Measurements from ENCODE around the gene SQSTM1. TPM values are rescaled to one million over a fixed set of nuclear protein-coding genes. Genes with fewer than 3 reads are reported as not detected.
A peak's percentile ranks its signal among the peaks of the same experiment; 100 is the strongest.

Gene SQSTM1
- total RNA-seq, 1 experiment from 2014 or later = 715 TPM

GRCh38 chr5:179828756-179829421 lies 8.2 kb downstream of the SQSTM1 start:
- no peak overlapping the region for H2AFZ ChIP-seq
- POLR2A ChIA-PET (ENCODE audit: unreplicated experiment) = no interaction called here
- peaks cover 90% of the 10 kb centered on the region for H3K36me3 ChIP-seq (ENCODE audit: low read depth)
- H3K27ac ChIP-seq = peak overlapping the region; percentile 43; the same call in 1 of the 2 replicates
- no peak overlapping the region for H3K4me3 ChIP-seq
- TF ChIP-seq CTCF (conservative IDR thresholded peaks at IDR 0.05) (no peak), EZH2 (IDR thresholded peaks at IDR 0.05; ENCODE audit: low read depth) (no peak)
- peaks cover 81% of the 10 kb centered on the region for H3K79me2 ChIP-seq (ENCODE audit: low read depth)
- peaks cover 98% of the 10 kb centered on the region for H4K20me1 ChIP-seq (ENCODE audit: insufficient read depth)
- intact Hi-C loops (cut with micrococcal nuclease; ENCODE audit: unreplicated experiment) = no loop called here
- no peak overlapping the region for H3K4me2 ChIP-seq
- no peak for DNase-seq
- H3K27me3 ChIP-seq (ENCODE audit: insufficient read depth, low read depth) = no peaks in the 10 kb centered on the region
- CTCF ChIA-PET = interaction anchor here (0.9 kb wide), 1 partner anchor 72 kb away, joined by 4 read pairs; no protein-coding TSS in a partner anchor
- no peaks in the 10 kb centered on the region for H3K9me2 ChIP-seq (ENCODE audit: insufficient read depth)
- no TSS peak for BruUV-seq (replicated peaks)
- H3F3A ChIP-seq (ENCODE audit: insufficient read depth, low read depth) = peaks cover 99% of the 10 kb centered on the region
- H3K4me1 ChIP-seq (replicated peaks; ENCODE audit: insufficient read depth) = peaks cover 18% of the 10 kb centered on the region
- H3K9me3 ChIP-seq (ENCODE audit: insufficient read depth, low read depth) = no peaks in the 10 kb centered on the region

- CTCF ChIA-PET = no interaction called here
Measured at GRCh38 chr5:179829732-179830435, 9.2 kb downstream of the SQSTM1 start.

More at GRCh38 chr5:179829732-179830435, 9.2 kb downstream of the SQSTM1 start:
- Histone ChIP-seq H3K4me3 (no peak overlapping the region), H3F3A (ENCODE audit: insufficient read depth, low read depth) (peaks cover 92% of the 10 kb centered on the region), H3K9me2 (ENCODE audit: insufficient read depth) (no peaks in the 10 kb centered on the region), H3K27me3 (ENCODE audit: insufficient read depth, low read depth) (no peaks in the 10 kb centered on the region), H3K4me2 (no peak overlapping the region), H3K27ac (peak overlapping the region; percentile 19; the same call in 1 of the 2 replicates), H3K4me1 (replicated peaks; ENCODE audit: insufficient read depth) (peaks cover 8% of the 10 kb centered on the region; the same call in 1 of the 2 replicates), H3K9me3 (ENCODE audit: insufficient read depth, low read depth) (no peaks in the 10 kb centered on the region), H2AFZ (no peak overlapping the region), H3K36me3 (ENCODE audit: low read depth) (peaks cover 82% of the 10 kb centered on the region), H3K79me2 (ENCODE audit: low read depth) (peaks cover 71% of the 10 kb centered on the region), H4K20me1 (ENCODE audit: insufficient read depth) (peaks cover 88% of the 10 kb centered on the region)
- POLR2A ChIA-PET (ENCODE audit: unreplicated experiment) = interaction anchor here (0.7 kb wide), 1 partner anchor 93 kb away, joined by 6 read pairs; no protein-coding TSS in a partner anchor
- TF ChIP-seq EZH2 (IDR thresholded peaks at IDR 0.05; ENCODE audit: low read depth) = no peak
- TF ChIP-seq CTCF (conservative IDR thresholded peaks at IDR 0.05) = no peak
- BruUV-seq (replicated peaks) = no TSS peak
- intact Hi-C loops (cut with micrococcal nuclease; ENCODE audit: unreplicated experiment) = no loop called here
- no peak for DNase-seq

All from PC-9 (cell line).